A549 (cell line): ENCODE data around the gene ULBP3. TPM values are rescaled to one million over a fixed set of nuclear protein-coding genes. Genes with fewer than 3 reads are reported as not detected.

Source experiments
- ATAC-seq, 2 experiments: fragments of 200-7000 bp in 1 of 2; fragments of >200 bp in 1 of 2; cut with Nextera tagmentation in 1 of 2; cut with Tn5 transposase in 1 of 2; 3 replicates each; pipeline versions ENCODE4 v1.8.0 to v1.9.1; 2018 to 2020; ENCODE audit warnings: mild to moderate bottlenecking in 1 of 2, moderate library complexity in 1 of 2
- CTCF ChIA-PET: fragments of 300-600 bp; sonication (Branson Sonifier 250); formaldehyde crosslinking; extraction: SDS; loops from one replicate; lab custom pipeline; 2021; ENCODE audit warnings: antibody characterized with exemption, inconsistent platforms; lab: Yijun Ruan, JAX
- POLR2A ChIA-PET: fragments of 350-600 bp; formaldehyde crosslinking; extraction: SDS; loops from one replicate; lab custom pipeline; 2021; ENCODE audit warnings: antibody characterized with exemption, inconsistent platforms; lab: Yijun Ruan, JAX
- DNase-seq, 2 experiments: peaks; one replicate each; pipeline versions ENCODE4 v3.0.0 to v3.0.0-alpha.2; 2011 to 2016; ENCODE audit warnings: low read depth in 1 of 2, low spot score in 1 of 2
- FAIRE-seq: peaks from 2 replicates; lab custom pipeline; 2011; peaks lifted over from hg19 to GRCh38; lab: Jason Lieb, UNC
- H3K27ac ChIP-seq, 2 experiments: fragments of >200 bp; sonication (Bioruptor Twin); formaldehyde crosslinking; 3 replicates each; pipeline ENCODE4 v1.5.1; 2016 to 2017
- H3K4me1 ChIP-seq: fragments of >200 bp; sonication (Bioruptor Twin); formaldehyde crosslinking; 3 replicates; pipeline ENCODE4 v1.6.1; 2016
- H3K4me2 ChIP-seq: fragments of >200 bp; sonication (Bioruptor Twin); formaldehyde crosslinking; 3 replicates; pipeline ENCODE4 v1.6.1; 2016
- H3K4me3 ChIP-seq: fragments of >200 bp; sonication (Bioruptor Twin); formaldehyde crosslinking; 3 replicates; pipeline ENCODE4 v1.5.1; 2016
- H3K9me3 ChIP-seq: fragments of >200 bp; sonication (Bioruptor Twin); formaldehyde crosslinking; 3 replicates; pipeline ENCODE4 v1.6.1; 2016
- ATOH8 ChIP-seq: fragments of 250-450 bp; sonication (Bioruptor Pico); IDR thresholded peaks from 2 replicates; pipeline ENCODE4 v1.5.0; 2020; ENCODE audit warnings: low read depth, mild to moderate bottlenecking, moderate library complexity
- BHLHE40 ChIP-seq: IDR thresholded peaks from 2 replicates; pipeline ENCODE4 v1.6.1; 2012; ENCODE audit warnings: low read depth, low read length, inconsistent platforms
- CHD2 ChIP-seq: fragments of 150-350 bp; IDR thresholded peaks from 2 replicates; pipeline ENCODE4 v1.6.1; 2014; ENCODE audit warnings: low read length; ENCODE audit not compliant: partially characterized antibody
- E2F6 ChIP-seq: IDR thresholded peaks from 2 replicates; pipeline ENCODE4 v1.6.1; 2012; ENCODE audit warnings: low read depth, borderline replicate concordance
- EHF ChIP-seq: fragments of 250-450 bp; sonication (Bioruptor Pico); IDR thresholded peaks from 2 replicates; pipeline ENCODE4 v1.5.0; 2020; ENCODE audit warnings: mild to moderate bottlenecking
- EHMT2 ChIP-seq: fragments of 200-600 bp; sonication (generic); IDR thresholded peaks from 2 replicates; pipeline ENCODE4 v1.6.1; 2016; ENCODE audit warnings: antibody characterized with exemption, low read depth, mild to moderate bottlenecking, moderate library complexity
- ELK1 ChIP-seq: fragments of 150-350 bp; IDR thresholded peaks from 2 replicates; pipeline ENCODE4 v1.6.1; 2014; ENCODE audit warnings: low read depth, mild to moderate bottlenecking, low read length
- GATA3 ChIP-seq: IDR thresholded peaks from 2 replicates; pipeline ENCODE4 v1.6.1; 2012; ENCODE audit warnings: borderline replicate concordance
- HES2 ChIP-seq: fragments of >200 bp; sonication (Bioruptor Twin); formaldehyde crosslinking; IDR thresholded peaks from 2 replicates; pipeline ENCODE4 v1.6.1; 2016
- HEYL ChIP-seq: fragments of 250-450 bp; sonication (Bioruptor Pico); IDR thresholded peaks from 2 replicates; pipeline ENCODE4 v1.8.0; 2021; ENCODE audit warnings: mild to moderate bottlenecking, moderate library complexity
- HMGXB4 ChIP-seq: fragments of 250-450 bp; sonication (Bioruptor Pico); IDR thresholded peaks from 2 replicates; pipeline ENCODE4 v1.5.0; 2021; ENCODE audit warnings: mild to moderate bottlenecking, moderate library complexity, borderline replicate concordance
- HOXA7 ChIP-seq: fragments of 250-450 bp; sonication (Bioruptor Pico); IDR thresholded peaks from 2 replicates; pipeline ENCODE4 v1.5.0; 2020; ENCODE audit warnings: mild to moderate bottlenecking, moderate library complexity
- NFE2L2 ChIP-seq: fragments of 150-350 bp; conservative IDR thresholded peaks from 2 replicates; pipeline ENCODE4 v1.6.1; 2014; ENCODE audit warnings: low read length
- NPAS2 ChIP-seq: fragments of 250-450 bp; sonication (Bioruptor Pico); IDR thresholded peaks from 2 replicates; pipeline ENCODE4 v1.8.0; 2022; ENCODE audit warnings: mild to moderate bottlenecking, moderate library complexity, borderline replicate concordance
- PHF8 ChIP-seq: fragments of 200-600 bp; sonication (generic); IDR thresholded peaks from 2 replicates; pipeline ENCODE4 v1.6.1; 2016; ENCODE audit warnings: low read depth, mild to moderate bottlenecking, antibody characterized with exemption, moderate library complexity, borderline replicate concordance
- RAD21 ChIP-seq, 2 experiments: fragments of >200 bp in 1 of 2; sonication (Bioruptor Twin) in 1 of 2; formaldehyde crosslinking in 1 of 2; IDR thresholded peaks in 1 of 2; conservative IDR thresholded peaks in 1 of 2; 2 replicates in 1 of 2; 3 replicates in 1 of 2; pipeline ENCODE4 v1.6.1; 2012 to 2018; ENCODE audit warnings: inconsistent platforms in 1 of 2
- RNF2 ChIP-seq: fragments of 200-600 bp; sonication (generic); IDR thresholded peaks from 2 replicates; pipeline ENCODE4 v1.6.1; 2016; ENCODE audit warnings: low read depth, mild to moderate bottlenecking, antibody characterized with exemption, moderate library complexity, borderline replicate concordance
- SMC3 ChIP-seq: fragments of >200 bp; sonication (Bioruptor Twin); formaldehyde crosslinking; IDR thresholded peaks from 3 replicates; pipeline ENCODE4 v1.6.1; 2018; ENCODE audit warnings: inconsistent platforms
- SREBF2 ChIP-seq: fragments of 450-650 bp; IDR thresholded peaks from 2 replicates; pipeline ENCODE4 v1.6.1; 2014; ENCODE audit warnings: mild to moderate bottlenecking, moderate library complexity
- USF2 ChIP-seq: fragments of 450-650 bp; IDR thresholded peaks from 2 replicates; pipeline ENCODE4 v1.6.1; 2014; ENCODE audit warnings: antibody characterized with exemption
- ZFP36 ChIP-seq: fragments of 450-650 bp; IDR thresholded peaks from 2 replicates; pipeline ENCODE4 v1.6.1; 2014; ENCODE audit warnings: borderline replicate concordance; ENCODE audit not compliant: partially characterized antibody
- WGBS: methylation state at CpG from one replicate; pipeline ENCODE4 v1.1.6; 2017; ENCODE audit errors: missing lambda C conversion rate; 5-methylcytosine and 5-hydroxymethylcytosine counted together
- polyA plus RNA-seq, 4 experiments: library from polyadenylated mRNA; depleted of rRNA in 3 of 4; stranded (reverse); fragments of >200 nt; fragmentation: RNase III in 1 of 4; extraction: RNeasy Plus Mini Kit Qiagen cat#74134 plus additional on column Dnase treatment in 1 of 4; gene quantifications; 2 replicates in 3 of 4; 3 replicates in 1 of 4; pipeline ENCODE4 v1.2.3, GENCODE V29; 2011 to 2017

ULBP3 gene
- polyA plus RNA-seq, 2 of the 4 experiments (the other 2 are of a cell fraction): 2.7 to 3.4 TPM

GRCh38 chr6:150050846-150051245 lies 18.1 kb downstream of the ULBP3 start:
- CTCF ChIA-PET: no interaction called here
- POLR2A ChIA-PET: no interaction called here
- Histone ChIP-seq H3K4me1 (no peaks in the 10 kb centered on the region), H3K9me3 (no peaks in the 10 kb centered on the region), H3K4me3 (no peak overlapping the region), H3K4me2 (no peak overlapping the region), H3K27ac (no peak overlapping the region)
- 26% methylated on average over 4 of the region's 4 CpGs for WGBS
- TF ChIP-seq SREBF2 (no peak), GATA3 (no peak), HMGXB4 (no peak), HES2 (no peak), PHF8 (no peak)
- no peak for ATAC-seq
- FAIRE-seq: no peak
- DNase-seq: no peak

- no peaks in the 10 kb centered on the region for H3K4me1 ChIP-seq
- FAIRE-seq: no peak
- no peak for DNase-seq
- no peak overlapping the region for H3K4me3 ChIP-seq
- POLR2A ChIA-PET: no interaction called here
- no peak overlapping the region for H3K4me2 ChIP-seq
- ATAC-seq: no peak
- no peak overlapping the region for H3K27ac ChIP-seq
- 23% methylated on average over 4 of the region's 4 CpGs for WGBS
- TF ChIP-seq RNF2 (no peak), NFE2L2 (no peak), E2F6 (no peak), CHD2 (no peak), ZFP36 (no peak), RAD21 (conservative IDR thresholded peaks at IDR 0.05 in 1 of 2, IDR thresholded peaks at IDR 0.05 in 1 of 2) (no peak), NPAS2 (CRISPR knock-in tag) (no peak), SMC3 (no peak)
- H3K9me3 ChIP-seq: no peaks in the 10 kb centered on the region
- CTCF ChIA-PET: no interaction called here
Measured at GRCh38 chr6:150048099-150048498, 20.8 kb downstream of the ULBP3 start.

- no peak overlapping the region for H3K4me2 ChIP-seq
- ATAC-seq (no peak), DNase-seq (no peak), FAIRE-seq (no peak)
- TF ChIP-seq EHMT2 (no peak), BHLHE40 (no peak), HEYL (CRISPR knock-in tag) (no peak), EHF (CRISPR knock-in tag) (no peak), HOXA7 (CRISPR knock-in tag) (no peak), ELK1 (no peak), USF2 (no peak), RAD21 (conservative IDR thresholded peaks at IDR 0.05 in 1 of 2, IDR thresholded peaks at IDR 0.05 in 1 of 2) (no peak), ATOH8 (CRISPR knock-in tag) (no peak)
- no peak overlapping the region for H3K4me3 ChIP-seq
- ChIA-PET POLR2A (no interaction called here), CTCF (interaction anchor here (0.6 to 0.7 kb wide), 2 partner anchors 14 to 152 kb away, joined by 3 read pairs; no protein-coding TSS in a partner anchor)
- H3K4me1 ChIP-seq: no peaks in the 10 kb centered on the region
- 64% methylated on average over 1 of the region's 1 CpG for WGBS
- no peaks in the 10 kb centered on the region for H3K9me3 ChIP-seq
- H3K27ac ChIP-seq: no peak overlapping the region
Measured at GRCh38 chr6:150046943-150047342, 22.0 kb downstream of the ULBP3 start.
